ENCODE results near the gene ILK. TPM values are rescaled to one million over a fixed set of nuclear protein-coding genes. Genes with fewer than 3 reads are reported as not detected.

ILK gene
- total and polyA plus RNA-seq, 7 donors = 68.3 to 173 (median 90.3) TPM

GRCh38 chr11:6658647-6659046, 55.1 kb downstream of the ILK start:
- Histone ChIP-seq H3K4me3 (no peak overlapping the region), H3K36me3 (ENCODE audit: insufficient read depth in 1 of 2, low read depth in 1 of 2) (no peaks in the 10 kb centered on the region), H3K27me3 (ENCODE audit: insufficient read depth in 3 of 3, low read length in 2 of 3) (peaks cover 0 to 27% (median 9%) of the 10 kb centered on the region in 3 donors), H3K9me3 (no peaks in the 10 kb centered on the region), H3K27ac (no peak overlapping the region), H3K4me1 (no peaks in the 10 kb centered on the region)
- ATAC-seq = no peak
- no peak for TF ChIP-seq CTCF (IDR thresholded peaks at IDR 0.05)
- no peak for DNase-seq
- intact Hi-C loops (cut with DNase I) = no loop called here

Other genes with a start within 250 kb of the ILK start
- 10 to 100 TPM; 37.6 to 57.4 (median 39.1) TPM for gene SMPD1, start 213.3 kb upstream of the ILK start, total RNA-seq
- 10 to 100 TPM; 32.7 to 50.9 (median 33.6) TPM for gene SMPD1, start 213.3 kb upstream of the ILK start, polyA plus RNA-seq
- 10 to 100 TPM; 36.5 to 53.9 (median 43.0) TPM for gene APBB1, start 184.7 kb upstream of the ILK start, total RNA-seq
- 10 to 100 TPM; 39.5 to 49.5 (median 42.5) TPM for gene APBB1, start 184.7 kb upstream of the ILK start, polyA plus RNA-seq
- under 1 TPM in 3 of 4 donors, not detected in 1; 0.34 to 0.75 (median 0.36) TPM for gene HPX, start 162.8 kb upstream of the ILK start, total RNA-seq
- gene HPX, start 162.8 kb upstream of the ILK start, polyA plus RNA-seq = under 1 TPM; 0.04 to 0.38 (median 0.16) TPM
- 10 to 100 TPM in 3 of 4 donors, 1 to 10 TPM in 1; 9.6 to 15.3 (median 12.7) TPM for gene TRIM3, start 129.8 kb upstream of the ILK start, total RNA-seq
- gene TRIM3, start 129.8 kb upstream of the ILK start, polyA plus RNA-seq = 10 to 100 TPM; 11.5 to 12.5 (median 12.2) TPM
- gene ARFIP2, start 122.4 kb upstream of the ILK start, total RNA-seq = 10 to 100 TPM in 3 of 4 donors, 1 to 10 TPM in 1; 8.4 to 25.5 (median 15.5) TPM
- gene ARFIP2, start 122.4 kb upstream of the ILK start, polyA plus RNA-seq = 10 to 100 TPM; 19.4 to 31.3 (median 21.0) TPM
- gene TIMM10B, start 122.3 kb upstream of the ILK start, total RNA-seq = 10 to 100 TPM; 12.5 to 25.2 (median 16.1) TPM
- gene TIMM10B, start 122.3 kb upstream of the ILK start, polyA plus RNA-seq = 10 to 100 TPM; 13.1 to 32.8 (median 24.7) TPM
- 1 to 10 TPM; 3.1 to 7.8 (median 3.5) TPM for gene DNHD1, start 106.5 kb upstream of the ILK start, total RNA-seq
- gene DNHD1, start 106.5 kb upstream of the ILK start, polyA plus RNA-seq = 1 to 10 TPM; 2.0 to 9.0 (median 3.4) TPM
- 10 to 100 TPM; 11.6 to 18.6 (median 15.5) TPM for gene RRP8, start 158 bp upstream of the ILK start, total RNA-seq
- gene RRP8, start 158 bp upstream of the ILK start, polyA plus RNA-seq = 10 to 100 TPM; 18.4 to 34.0 (median 26.1) TPM
- 100 to 1,000 TPM in 2 of 4 donors, 10 to 100 TPM in 2; 70.4 to 119 (median 99.5) TPM for gene TAF10, start 8.4 kb downstream of the ILK start, total RNA-seq
- gene TAF10, start 8.4 kb downstream of the ILK start, polyA plus RNA-seq = 10 to 100 TPM; 67.0 to 80.3 (median 67.1) TPM
- 10 to 100 TPM; 28.0 to 50.2 (median 35.8) TPM for gene TPP1, start 15.6 kb downstream of the ILK start, total RNA-seq
- gene TPP1, start 15.6 kb downstream of the ILK start, polyA plus RNA-seq = 10 to 100 TPM; 11.8 to 30.0 (median 21.6) TPM
- 1 to 10 TPM; 3.2 to 7.2 (median 5.4) TPM for gene DCHS1, start 52.0 kb downstream of the ILK start, total RNA-seq
- gene DCHS1, start 52.0 kb downstream of the ILK start, polyA plus RNA-seq = 1 to 10 TPM in 2 of 3 donors, under 1 TPM in 1; 0.98 to 1.7 (median 1.1) TPM
- gene MRPL17, start 79.6 kb downstream of the ILK start, total RNA-seq = 10 to 100 TPM; 27.2 to 44.8 (median 38.8) TPM
- gene MRPL17, start 79.6 kb downstream of the ILK start, polyA plus RNA-seq = 10 to 100 TPM; 43.0 to 95.6 (median 47.0) TPM
- gene OR2AG2, start 168.2 kb downstream of the ILK start, total RNA-seq = not detected
- gene OR2AG2, start 168.2 kb downstream of the ILK start, polyA plus RNA-seq = under 1 TPM in 1 of 3 donors, not detected in 2; 0.01 TPM
- gene OR2AG1, start 179.2 kb downstream of the ILK start, total RNA-seq = not detected
- gene OR2AG1, start 179.2 kb downstream of the ILK start, polyA plus RNA-seq = not detected
- not detected for gene OR6A2, start 195.9 kb downstream of the ILK start, total RNA-seq
- not detected for gene OR6A2, start 195.9 kb downstream of the ILK start, polyA plus RNA-seq
- gene OR10A5, start 241.9 kb downstream of the ILK start, total RNA-seq = not detected
- not detected for gene OR10A5, start 241.9 kb downstream of the ILK start, polyA plus RNA-seq